ENCODE data around the gene TAF1D.

Gene TAF1D

GRCh38 chr11:93727985-93728791 lies 13.1 kb downstream of the TAF1D start:
- no peak for DNase-seq (ENCODE audit: low read depth, low spot score)

DNA sequence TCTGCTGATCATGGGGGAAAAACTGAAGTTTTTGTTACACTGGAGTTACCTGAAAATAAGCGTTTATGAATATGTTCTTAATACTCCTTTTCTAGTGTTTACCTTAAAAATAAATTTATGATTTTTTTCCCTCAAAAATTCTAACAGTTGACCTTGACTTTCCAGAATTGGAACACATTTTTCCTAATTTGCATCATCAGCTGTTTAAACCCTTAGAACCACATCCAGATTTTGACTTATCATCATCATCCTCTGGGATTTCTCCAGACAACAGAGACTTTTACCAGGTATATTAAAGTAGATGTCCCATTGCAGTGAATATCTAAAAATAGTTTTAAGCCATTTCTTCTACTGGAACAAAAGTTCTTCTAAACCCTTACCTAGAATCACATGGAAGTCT lies 17.2 kb downstream of the TAF1D start:
- no peak for DNase-seq (ENCODE audit: low read depth, low spot score)

DNA sequence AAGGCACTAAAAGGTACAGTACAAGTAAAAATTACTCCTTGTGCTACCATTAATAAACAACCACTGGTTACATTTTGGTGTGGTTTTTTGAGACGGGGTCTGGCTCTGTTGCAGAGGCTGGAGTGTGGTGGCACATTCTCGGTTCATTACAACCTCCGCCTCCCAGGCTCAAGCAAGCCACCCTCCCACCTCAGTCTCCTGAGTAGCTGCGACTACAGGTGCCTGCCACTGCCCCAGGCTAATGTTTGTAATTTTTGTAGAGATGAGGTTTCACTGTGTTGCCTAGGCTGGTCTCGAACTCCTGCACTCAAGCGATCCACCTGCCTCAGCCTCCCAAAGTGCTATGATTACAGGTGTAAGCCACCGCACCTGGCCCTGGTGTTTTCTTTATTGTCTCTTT lies 20.8 kb downstream of the TAF1D start:
- DNase-seq (ENCODE audit: low read depth, low spot score), result no peak

DNA sequence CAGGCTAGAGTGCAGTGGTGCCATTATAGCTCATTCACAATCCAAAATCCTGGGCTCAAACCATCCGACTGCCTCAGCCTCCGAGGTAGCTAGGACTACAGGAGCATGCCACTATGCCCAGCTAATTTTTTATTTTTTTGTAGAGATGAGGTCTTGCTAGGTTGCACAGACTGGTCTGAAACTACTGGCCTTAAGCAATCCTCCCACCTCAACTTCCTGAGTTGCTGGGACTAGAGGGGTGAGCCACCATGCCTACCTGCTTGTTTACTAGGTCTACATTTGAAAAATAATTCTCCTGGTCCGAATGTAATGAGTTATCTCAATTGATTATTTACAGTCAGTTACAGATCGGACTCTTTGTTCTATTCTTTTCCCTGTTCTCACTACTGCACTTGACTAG lies 22.0 kb downstream of the TAF1D start:
- DNase-seq (ENCODE audit: low read depth, low spot score), result no peak

GRCh38 chr11:93718057-93718563 lies 23.2 kb downstream of the TAF1D start:
- no peak for DNase-seq (ENCODE audit: low read depth, low spot score)

- DNase-seq (ENCODE audit: low read depth, low spot score), result no peak
Measured at GRCh38 chr11:93717501-93717900, 23.8 kb downstream of the TAF1D start.

GRCh38 chr11:93715797-93716396 lies 25.4 kb downstream of the TAF1D start:
- DNase-seq (ENCODE audit: low read depth, low spot score), result no peak

- no peak for DNase-seq (ENCODE audit: low read depth, low spot score)
Measured at GRCh38 chr11:93712678-93713077, 28.6 kb downstream of the TAF1D start.

- no peak for DNase-seq (ENCODE audit: low read depth, low spot score)
Measured at GRCh38 chr11:93710239-93710638, 31.1 kb downstream of the TAF1D start.

GRCh38 chr11:93704237-93704636 lies 37.1 kb downstream of the TAF1D start:
- DNase-seq (ENCODE audit: low read depth, low spot score), result no peak

DNA sequence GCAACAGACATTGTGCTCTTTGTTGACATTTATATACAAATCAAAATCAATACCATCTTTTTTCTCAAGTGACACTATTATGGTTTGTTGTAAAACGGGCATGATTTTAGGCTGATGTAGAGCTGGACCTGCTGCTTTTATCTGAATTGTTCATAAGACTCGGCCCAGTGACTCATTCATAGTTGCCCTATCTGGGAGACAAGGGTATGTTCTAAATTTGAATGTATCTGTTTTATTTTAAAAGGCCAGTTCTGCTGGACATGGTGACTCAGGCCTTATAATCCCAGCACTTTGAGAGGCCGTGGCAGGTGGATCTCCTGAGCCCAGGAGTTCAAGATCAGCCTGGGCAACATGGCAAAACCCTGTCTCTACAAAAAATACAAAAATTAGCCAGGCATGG lies 40.5 kb downstream of the TAF1D start:
- no peak for DNase-seq (ENCODE audit: low read depth, low spot score)

- DNase-seq (ENCODE audit: low read depth, low spot score), result no peak
Measured at GRCh38 chr11:93697611-93698010, 43.7 kb downstream of the TAF1D start.

- no peak for DNase-seq (ENCODE audit: low read depth, low spot score)
Measured at GRCh38 chr11:93694557-93694956, 46.7 kb downstream of the TAF1D start.

DNA sequence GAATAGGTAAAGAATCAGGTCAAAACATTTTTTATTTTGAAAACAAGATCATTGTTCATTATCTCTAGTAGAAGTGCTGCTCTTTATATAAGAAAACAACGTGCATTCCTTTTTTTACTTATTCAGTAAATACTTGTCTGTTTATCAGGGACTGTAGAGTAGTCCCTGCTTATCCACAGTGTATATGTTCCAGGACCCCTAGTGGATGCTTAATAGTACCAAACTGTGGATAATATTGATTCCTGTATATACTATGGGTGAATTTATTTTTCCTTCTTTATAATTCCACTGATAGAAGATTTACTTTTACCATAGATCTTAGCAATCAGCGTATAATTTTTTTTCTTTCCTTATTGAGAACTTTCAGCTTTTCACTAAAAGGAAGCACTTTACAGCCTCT lies 47.2 kb downstream of the TAF1D start:
- no peak for DNase-seq (ENCODE audit: low read depth, low spot score)

- no peak for DNase-seq (ENCODE audit: low read depth, low spot score)
Measured at GRCh38 chr11:93689240-93689639, 52.1 kb downstream of the TAF1D start.

- DNase-seq (ENCODE audit: low read depth, low spot score), result no peak
Measured at GRCh38 chr11:93686812-93687211, 54.5 kb downstream of the TAF1D start.

- DNase-seq (ENCODE audit: low read depth, low spot score), result no peak
Measured at GRCh38 chr11:93686226-93686625, 55.1 kb downstream of the TAF1D start.
